ENCODE results near the gene FRAS1.

The FRAS1 gene

GRCh38 chr4:78510108-78510507 is 453.0 kb downstream of the FRAS1 start:
- no peak overlapping the region for H3K4me3 ChIP-seq (ENCODE audit: low read length)
- H3K4me1 ChIP-seq (ENCODE audit: control insufficient read depth, insufficient read depth, low read length) = no peaks in the 10 kb centered on the region
- no peak overlapping the region for H3K4me2 ChIP-seq (ENCODE audit: low read length)
- no peaks in the 10 kb centered on the region for H3K9me3 ChIP-seq (replicated peaks; ENCODE audit: low read length)
- H3K36me3 ChIP-seq (ENCODE audit: insufficient read depth, low read length) = no peaks in the 10 kb centered on the region
- no peak overlapping the region for H3K9ac ChIP-seq (ENCODE audit: low read depth, low read length)
- no peaks in the 10 kb centered on the region for H3K27me3 ChIP-seq (ENCODE audit: control insufficient read depth, insufficient read depth, low read length)

GRCh38 chr4:78510681-78511080 is 453.6 kb downstream of the FRAS1 start:
- H3K4me3 ChIP-seq (ENCODE audit: low read length) = no peak overlapping the region
- H3K4me1 ChIP-seq (ENCODE audit: control insufficient read depth, insufficient read depth, low read length) = no peaks in the 10 kb centered on the region
- no peaks in the 10 kb centered on the region for H3K27me3 ChIP-seq (ENCODE audit: control insufficient read depth, insufficient read depth, low read length)
- H3K36me3 ChIP-seq (ENCODE audit: insufficient read depth, low read length) = no peaks in the 10 kb centered on the region
- no peak overlapping the region for H3K4me2 ChIP-seq (ENCODE audit: low read length)
- H3K9ac ChIP-seq (ENCODE audit: low read depth, low read length) = no peak overlapping the region
- H3K9me3 ChIP-seq (replicated peaks; ENCODE audit: low read length) = no peaks in the 10 kb centered on the region

- Histone ChIP-seq H3K4me3 (ENCODE audit: low read length) (no peak overlapping the region), H3K9ac (ENCODE audit: low read depth, low read length) (no peak overlapping the region), H3K27me3 (ENCODE audit: control insufficient read depth, insufficient read depth, low read length) (no peaks in the 10 kb centered on the region), H3K4me2 (ENCODE audit: low read length) (no peak overlapping the region), H3K4me1 (ENCODE audit: control insufficient read depth, insufficient read depth, low read length) (no peaks in the 10 kb centered on the region), H3K36me3 (ENCODE audit: insufficient read depth, low read length) (no peaks in the 10 kb centered on the region), H3K9me3 (replicated peaks; ENCODE audit: low read length) (no peaks in the 10 kb centered on the region)
Observed at GRCh38 chr4:78512357-78512920, 455.3 kb downstream of the FRAS1 start.

- Histone ChIP-seq H3K4me1 (ENCODE audit: control insufficient read depth, insufficient read depth, low read length) (no peaks in the 10 kb centered on the region), H3K4me2 (ENCODE audit: low read length) (no peak overlapping the region), H3K9ac (ENCODE audit: low read depth, low read length) (no peak overlapping the region), H3K27me3 (ENCODE audit: control insufficient read depth, insufficient read depth, low read length) (no peaks in the 10 kb centered on the region), H3K9me3 (replicated peaks; ENCODE audit: low read length) (no peaks in the 10 kb centered on the region), H3K4me3 (ENCODE audit: low read length) (no peak overlapping the region), H3K36me3 (ENCODE audit: insufficient read depth, low read length) (no peaks in the 10 kb centered on the region)
Observed at GRCh38 chr4:78513411-78513975, 456.4 kb downstream of the FRAS1 start.

GRCh38 chr4:78517050-78517652 is 460.0 kb downstream of the FRAS1 start:
- Histone ChIP-seq H3K4me1 (ENCODE audit: control insufficient read depth, insufficient read depth, low read length) (peaks cover 4% of the 10 kb centered on the region), H3K9me3 (replicated peaks; ENCODE audit: low read length) (no peaks in the 10 kb centered on the region), H3K9ac (ENCODE audit: low read depth, low read length) (no peak overlapping the region), H3K27me3 (ENCODE audit: control insufficient read depth, insufficient read depth, low read length) (no peaks in the 10 kb centered on the region), H3K4me3 (ENCODE audit: low read length) (no peak overlapping the region), H3K4me2 (ENCODE audit: low read length) (no peak overlapping the region), H3K36me3 (ENCODE audit: insufficient read depth, low read length) (no peaks in the 10 kb centered on the region)

GRCh38 chr4:78518561-78518960 is 461.4 kb downstream of the FRAS1 start:
- Histone ChIP-seq H3K4me2 (ENCODE audit: low read length) (no peak overlapping the region), H3K4me3 (ENCODE audit: low read length) (no peak overlapping the region), H3K9me3 (replicated peaks; ENCODE audit: low read length) (no peaks in the 10 kb centered on the region), H3K36me3 (ENCODE audit: insufficient read depth, low read length) (no peaks in the 10 kb centered on the region), H3K9ac (ENCODE audit: low read depth, low read length) (no peak overlapping the region), H3K27me3 (ENCODE audit: control insufficient read depth, insufficient read depth, low read length) (no peaks in the 10 kb centered on the region), H3K4me1 (ENCODE audit: control insufficient read depth, insufficient read depth, low read length) (peaks cover 4% of the 10 kb centered on the region)

- Histone ChIP-seq H3K9me3 (replicated peaks; ENCODE audit: low read length) (no peaks in the 10 kb centered on the region), H3K4me1 (ENCODE audit: control insufficient read depth, insufficient read depth, low read length) (peaks cover 4% of the 10 kb centered on the region), H3K4me3 (ENCODE audit: low read length) (no peak overlapping the region), H3K27me3 (ENCODE audit: control insufficient read depth, insufficient read depth, low read length) (no peaks in the 10 kb centered on the region), H3K36me3 (ENCODE audit: insufficient read depth, low read length) (no peaks in the 10 kb centered on the region), H3K4me2 (ENCODE audit: low read length) (no peak overlapping the region), H3K9ac (ENCODE audit: low read depth, low read length) (no peak overlapping the region)
Observed at GRCh38 chr4:78519962-78520361, 462.8 kb downstream of the FRAS1 start.

- no peak overlapping the region for H3K9ac ChIP-seq (ENCODE audit: low read depth, low read length)
- no peaks in the 10 kb centered on the region for H3K27me3 ChIP-seq (ENCODE audit: control insufficient read depth, insufficient read depth, low read length)
- no peak overlapping the region for H3K4me3 ChIP-seq (ENCODE audit: low read length)
- no peak overlapping the region for H3K4me2 ChIP-seq (ENCODE audit: low read length)
- H3K9me3 ChIP-seq (replicated peaks; ENCODE audit: low read length) = no peaks in the 10 kb centered on the region
- H3K36me3 ChIP-seq (ENCODE audit: insufficient read depth, low read length) = no peaks in the 10 kb centered on the region
- peaks cover 4% of the 10 kb centered on the region for H3K4me1 ChIP-seq (ENCODE audit: control insufficient read depth, insufficient read depth, low read length)
Observed at GRCh38 chr4:78520808-78521226, 463.7 kb downstream of the FRAS1 start.

- no peaks in the 10 kb centered on the region for H3K9me3 ChIP-seq (replicated peaks; ENCODE audit: low read length)
- H3K9ac ChIP-seq (ENCODE audit: low read depth, low read length) = no peak overlapping the region
- H3K4me1 ChIP-seq (ENCODE audit: control insufficient read depth, insufficient read depth, low read length) = peaks cover 16% of the 10 kb centered on the region
Observed at GRCh38 chr4:78524009-78524408, 466.9 kb downstream of the FRAS1 start.

GRCh38 chr4:78525559-78525958 is 468.4 kb downstream of the FRAS1 start:
- Histone ChIP-seq H3K27me3 (ENCODE audit: control insufficient read depth, insufficient read depth, low read length) (no peaks in the 10 kb centered on the region), H3K9ac (ENCODE audit: low read depth, low read length) (no peak overlapping the region), H3K9me3 (replicated peaks; ENCODE audit: low read length) (no peaks in the 10 kb centered on the region), H3K4me3 (ENCODE audit: low read length) (no peak overlapping the region), H3K36me3 (ENCODE audit: insufficient read depth, low read length) (no peaks in the 10 kb centered on the region), H3K4me2 (ENCODE audit: low read length) (no peak overlapping the region), H3K4me1 (ENCODE audit: control insufficient read depth, insufficient read depth, low read length) (peaks cover 30% of the 10 kb centered on the region)

More at GRCh38 chr4:78524009-78524408, 466.9 kb downstream of the FRAS1 start:
- H3K4me2 ChIP-seq (ENCODE audit: low read length) = no peak overlapping the region
- H3K4me3 ChIP-seq (ENCODE audit: low read length) = no peak overlapping the region
- H3K27me3 ChIP-seq (ENCODE audit: control insufficient read depth, insufficient read depth, low read length) = no peaks in the 10 kb centered on the region
- H3K36me3 ChIP-seq (ENCODE audit: insufficient read depth, low read length) = no peaks in the 10 kb centered on the region

GRCh38 chr4:78527103-78527502 is 470.0 kb downstream of the FRAS1 start:
- no peak overlapping the region for H3K4me3 ChIP-seq (ENCODE audit: low read length)
- H3K9ac ChIP-seq (ENCODE audit: low read depth, low read length) = no peak overlapping the region
- no peaks in the 10 kb centered on the region for H3K9me3 ChIP-seq (replicated peaks; ENCODE audit: low read length)
- peaks cover 26% of the 10 kb centered on the region for H3K4me1 ChIP-seq (ENCODE audit: control insufficient read depth, insufficient read depth, low read length)
- H3K27me3 ChIP-seq (ENCODE audit: control insufficient read depth, insufficient read depth, low read length) = no peaks in the 10 kb centered on the region
- H3K4me2 ChIP-seq (ENCODE audit: low read length) = no peak overlapping the region
- H3K36me3 ChIP-seq (ENCODE audit: insufficient read depth, low read length) = no peaks in the 10 kb centered on the region

GRCh38 chr4:78527555-78527954 is 470.4 kb downstream of the FRAS1 start:
- no peak overlapping the region for H3K4me3 ChIP-seq (ENCODE audit: low read length)
- H3K9me3 ChIP-seq (replicated peaks; ENCODE audit: low read length) = no peaks in the 10 kb centered on the region
- no peaks in the 10 kb centered on the region for H3K27me3 ChIP-seq (ENCODE audit: control insufficient read depth, insufficient read depth, low read length)
- peaks cover 26% of the 10 kb centered on the region for H3K4me1 ChIP-seq (ENCODE audit: control insufficient read depth, insufficient read depth, low read length)
- no peaks in the 10 kb centered on the region for H3K36me3 ChIP-seq (ENCODE audit: insufficient read depth, low read length)
- no peak overlapping the region for H3K4me2 ChIP-seq (ENCODE audit: low read length)
- H3K9ac ChIP-seq (ENCODE audit: low read depth, low read length) = no peak overlapping the region

Data from skeletal muscle satellite cell (primary cell).